AG10803 (cell line): Measurements from ENCODE around the gene TNFAIP3.

Experiments used
- DNase-seq: peaks from one replicate; pipeline ENCODE4 v3.0.0; 2010; ENCODE audit warnings: low read depth
- H3K4me3 ChIP-seq: 2 replicates; pipeline ENCODE4 v1.5.1; 2011; ENCODE audit warnings: mild to moderate bottlenecking, low read length, control low read depth
- CTCF ChIP-seq: conservative IDR thresholded peaks from 2 replicates; pipeline ENCODE4 v1.5.1; 2011; ENCODE audit warnings: mild to moderate bottlenecking, low read length, control low read depth, inconsistent platforms

TNFAIP3 gene

GRCh38 chr6:137900815-137901214, 33.8 kb downstream of the TNFAIP3 start:
- no peak overlapping the region for H3K4me3 ChIP-seq
- no peak for TF ChIP-seq CTCF
- DNase-seq: no peak

- TF ChIP-seq CTCF: no peak
- H3K4me3 ChIP-seq: no peak overlapping the region
- DNase-seq: no peak
Observed at GRCh38 chr6:137901454-137901853, 34.4 kb downstream of the TNFAIP3 start.

DNA sequence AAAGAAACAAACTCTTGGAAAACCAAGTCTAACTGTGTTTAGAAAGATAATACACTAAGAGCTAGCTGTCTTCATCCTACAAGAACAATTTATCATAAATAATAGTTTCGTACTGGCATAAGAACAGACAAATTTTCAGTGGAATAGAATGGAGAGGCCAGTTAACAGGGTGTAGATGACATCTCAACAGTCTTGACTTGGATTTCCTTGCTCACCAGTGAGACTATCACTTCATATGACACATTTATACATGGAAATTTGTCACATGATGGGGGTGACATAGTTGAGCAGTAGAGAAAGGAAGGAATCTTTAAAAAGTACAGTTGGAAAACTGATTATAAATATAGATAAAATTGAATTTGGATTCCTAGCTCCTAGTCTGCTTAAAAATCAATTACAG, 35.6 kb downstream of the TNFAIP3 start:
- no peak for DNase-seq
- no peak overlapping the region for H3K4me3 ChIP-seq
- TF ChIP-seq CTCF: no peak

DNA sequence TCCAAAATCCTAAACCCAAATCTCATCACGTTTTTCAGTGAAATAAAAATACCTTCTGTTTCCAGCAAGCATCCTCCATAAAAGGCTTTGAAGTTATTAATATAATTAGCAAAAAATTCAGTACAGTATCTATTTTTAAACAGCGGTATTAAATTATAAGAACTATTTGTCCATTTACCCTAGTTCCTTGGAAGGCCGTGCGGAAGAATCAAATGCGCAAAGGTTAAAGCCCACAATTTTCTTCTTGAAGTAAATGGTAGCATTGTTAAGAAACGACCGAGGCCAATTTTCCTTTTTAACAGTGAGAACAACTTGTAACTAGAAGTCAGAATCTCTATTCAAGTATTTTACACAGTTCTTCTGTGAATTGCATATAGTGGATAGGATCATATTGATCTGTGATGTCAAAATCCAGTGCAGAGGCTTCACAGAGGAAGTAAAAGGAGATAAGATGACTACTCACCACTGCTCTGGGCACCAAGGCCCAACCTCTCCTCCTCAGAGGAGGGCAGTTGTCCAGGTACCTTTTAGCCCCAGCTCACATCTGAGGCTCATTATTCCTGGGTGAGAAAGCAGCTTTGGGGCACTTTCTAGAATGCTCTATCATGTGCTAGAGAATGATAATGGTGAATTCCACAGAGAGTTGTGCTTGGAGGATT, 36.3 kb downstream of the TNFAIP3 start:
- no peak for DNase-seq
- H3K4me3 ChIP-seq: no peak overlapping the region
- TF ChIP-seq CTCF: no peak

- TF ChIP-seq CTCF: no peak
- peak; percentile 53 for DNase-seq
- H3K4me3 ChIP-seq: no peak overlapping the region
Observed at GRCh38 chr6:137903933-137904821, 37.1 kb downstream of the TNFAIP3 start.

- DNase-seq: peak; percentile 30
- no peak for TF ChIP-seq CTCF
- H3K4me3 ChIP-seq: no peak overlapping the region
Observed at GRCh38 chr6:137904822-137905617, 38.0 kb downstream of the TNFAIP3 start.
